Activated CD4-positive, alpha-beta T cell treated with anti-CD3 and anti-CD28 coated beads, Interleukin-2, Interleukin-6, amounts not matched to agents 100 ng/mL and 50 ng/mL, durations not matched to agents 16 hours and 8 hours (primary cell): ENCODE results near the gene NCAPD3.
"Not testable (repeated sequence)": the region's sequence is repeated elsewhere in the genome, so short reads cannot be mapped to it uniquely, and the experiment has no call there.

Source experiments
- DNase-seq: peaks from one replicate; pipeline ENCODE4 v3.0.0-alpha.2; 2020

The NCAPD3 gene

GRCh38 chr11:134224710-134225664 is 1.2 kb upstream of the NCAPD3 start:
- DNase-seq: peak; percentile 73

GRCh38 chr11:134223121-134223520 is 646 bp downstream of the NCAPD3 start:
- peak; percentile 15 for DNase-seq

GRCh38 chr11:134216816-134217215 is 7.0 kb downstream of the NCAPD3 start:
- DNase-seq: no peak

GRCh38 chr11:134215836-134216235 is 7.9 kb downstream of the NCAPD3 start:
- no peak for DNase-seq

GRCh38 chr11:134207538-134208239 is 16.1 kb downstream of the NCAPD3 start:
- peak; percentile 66 for DNase-seq

GRCh38 chr11:134206185-134206584 is 17.6 kb downstream of the NCAPD3 start:
- DNase-seq: no peak

GRCh38 chr11:134205729-134206128 is 18.0 kb downstream of the NCAPD3 start:
- DNase-seq: no peak

- DNase-seq: no peak
Measured at GRCh38 chr11:134202661-134203060, 21.1 kb downstream of the NCAPD3 start.

- no peak for DNase-seq
Measured at GRCh38 chr11:134200688-134201087, 23.1 kb downstream of the NCAPD3 start.

GRCh38 chr11:134199531-134199930 is 24.2 kb downstream of the NCAPD3 start:
- no peak for DNase-seq

- no peak for DNase-seq
Measured at GRCh38 chr11:134196756-134197155, 27.0 kb downstream of the NCAPD3 start.

- DNase-seq: not testable (repeated sequence)
Measured at GRCh38 chr11:134188092-134188491, 35.7 kb downstream of the NCAPD3 start.

GRCh38 chr11:134181707-134182106 is 42.1 kb downstream of the NCAPD3 start:
- no peak for DNase-seq

GRCh38 chr11:134178032-134178674 is 45.6 kb downstream of the NCAPD3 start:
- no peak for DNase-seq

- no peak for DNase-seq
Measured at GRCh38 chr11:134176284-134176683, 47.5 kb downstream of the NCAPD3 start.

- no peak for DNase-seq
Measured at GRCh38 chr11:134173296-134173695, 50.5 kb downstream of the NCAPD3 start.

- no peak for DNase-seq
Measured at GRCh38 chr11:134171951-134172350, 51.8 kb downstream of the NCAPD3 start.

- no peak for DNase-seq
Measured at GRCh38 chr11:134170919-134171281, 52.9 kb downstream of the NCAPD3 start.

GRCh38 chr11:134170177-134170918 is 53.4 kb downstream of the NCAPD3 start:
- DNase-seq: no peak

GRCh38 chr11:134164490-134165370 is 59.0 kb downstream of the NCAPD3 start:
- DNase-seq: no peak

GRCh38 chr11:134159652-134160051 is 64.1 kb downstream of the NCAPD3 start:
- DNase-seq: no peak

- DNase-seq: no peak
Measured at GRCh38 chr11:134158023-134158422, 65.7 kb downstream of the NCAPD3 start.
